ENCODE measurements around the gene ZSWIM5. TPM values are rescaled to one million over a fixed set of nuclear protein-coding genes. Genes with fewer than 3 reads are reported as not detected.
A peak's percentile ranks its signal among the peaks of the same experiment; 100 is the strongest.
"Not testable (repeated sequence)": the region's sequence is repeated elsewhere in the genome, so short reads cannot be mapped to it uniquely, and the experiment has no call there.

ZSWIM5 gene
- polyA plus RNA-seq, 3 donors: 6.8 to 7.6 (median 7.4) TPM

- no peak for DNase-seq (ENCODE audit: low read depth in 3 of 3, low spot score in 2 of 3)
Measured at GRCh38 chr1:45148209-45148825, 58.1 kb downstream of the ZSWIM5 start.

GRCh38 chr1:45146833-45147232 lies 59.6 kb downstream of the ZSWIM5 start:
- no peak for DNase-seq (ENCODE audit: low read depth in 3 of 3, low spot score in 2 of 3)

- DNase-seq (ENCODE audit: low read depth in 3 of 3, low spot score in 2 of 3): no peak
Measured at GRCh38 chr1:45141247-45142003, 65.0 kb downstream of the ZSWIM5 start.

- DNase-seq (ENCODE audit: low read depth in 3 of 3, low spot score in 2 of 3): no peak
Measured at GRCh38 chr1:45136984-45137383, 69.4 kb downstream of the ZSWIM5 start.

- no peak for DNase-seq (ENCODE audit: low read depth in 3 of 3, low spot score in 2 of 3)
Measured at GRCh38 chr1:45135316-45135715, 71.1 kb downstream of the ZSWIM5 start.

- DNase-seq (ENCODE audit: low read depth in 3 of 3, low spot score in 2 of 3): peak in 1 of 3 donors; percentile 8
Measured at GRCh38 chr1:45134461-45134873, 71.9 kb downstream of the ZSWIM5 start.

GRCh38 chr1:45132719-45133118 lies 73.7 kb downstream of the ZSWIM5 start:
- not testable (repeated sequence) for DNase-seq (ENCODE audit: low read depth in 3 of 3, low spot score in 2 of 3)

- no peak for DNase-seq (ENCODE audit: low read depth in 3 of 3, low spot score in 2 of 3)
Measured at GRCh38 chr1:45123358-45123757, 83.0 kb downstream of the ZSWIM5 start.

GRCh38 chr1:45122724-45123123 lies 83.7 kb downstream of the ZSWIM5 start:
- DNase-seq (ENCODE audit: low read depth in 3 of 3, low spot score in 2 of 3): no peak

GRCh38 chr1:45117766-45118165 lies 88.6 kb downstream of the ZSWIM5 start:
- no peak for DNase-seq (ENCODE audit: low read depth in 3 of 3, low spot score in 2 of 3)

- no peak for DNase-seq (ENCODE audit: low read depth in 3 of 3, low spot score in 2 of 3)
Measured at GRCh38 chr1:45116820-45117219, 89.6 kb downstream of the ZSWIM5 start.

GRCh38 chr1:45116340-45116739 lies 90.1 kb downstream of the ZSWIM5 start:
- no peak for DNase-seq (ENCODE audit: low read depth in 3 of 3, low spot score in 2 of 3)

GRCh38 chr1:45115198-45115597 lies 91.2 kb downstream of the ZSWIM5 start:
- DNase-seq (ENCODE audit: low read depth in 3 of 3, low spot score in 2 of 3): not testable (repeated sequence)

- DNase-seq (ENCODE audit: low read depth in 3 of 3, low spot score in 2 of 3): no peak
Measured at GRCh38 chr1:45112661-45113060, 93.7 kb downstream of the ZSWIM5 start.

GRCh38 chr1:45111239-45111638 lies 95.2 kb downstream of the ZSWIM5 start:
- no peak for DNase-seq (ENCODE audit: low read depth in 3 of 3, low spot score in 2 of 3)

GRCh38 chr1:45107782-45108181 lies 98.6 kb downstream of the ZSWIM5 start:
- no peak for DNase-seq (ENCODE audit: low read depth in 3 of 3, low spot score in 2 of 3)

GRCh38 chr1:45106864-45107263 lies 99.5 kb downstream of the ZSWIM5 start:
- DNase-seq (ENCODE audit: low read depth in 3 of 3, low spot score in 2 of 3): not testable (repeated sequence)

- not testable (repeated sequence) for DNase-seq (ENCODE audit: low read depth in 3 of 3, low spot score in 2 of 3)
Measured at GRCh38 chr1:45106156-45106545, 100.3 kb downstream of the ZSWIM5 start.

- not testable (repeated sequence) for DNase-seq (ENCODE audit: low read depth in 3 of 3, low spot score in 2 of 3)
Measured at GRCh38 chr1:45105486-45106155, 100.8 kb downstream of the ZSWIM5 start.

GRCh38 chr1:45103534-45103933 lies 102.9 kb downstream of the ZSWIM5 start:
- DNase-seq (ENCODE audit: low read depth in 3 of 3, low spot score in 2 of 3): no peak

- DNase-seq (ENCODE audit: low read depth in 3 of 3, low spot score in 2 of 3): no peak
Measured at GRCh38 chr1:45101947-45102346, 104.5 kb downstream of the ZSWIM5 start.

- not testable (repeated sequence) for DNase-seq (ENCODE audit: low read depth in 3 of 3, low spot score in 2 of 3)
Measured at GRCh38 chr1:45101528-45101927, 104.9 kb downstream of the ZSWIM5 start.
